Stimulated activated CD4-positive, alpha-beta T cell treated with anti-CD3 and anti-CD28 coated beads, Interleukin-2, amount 100 ng/mL, for 4 hours (primary cell): ENCODE data around the gene EIF2B2.

Experiments
- DNase-seq: peaks from one replicate; pipeline ENCODE4 v3.0.0-alpha.2; 2020; ENCODE audit warnings: low read depth

EIF2B2 gene

GRCh38 chr14:74974364-74975058 is 28.2 kb upstream of the EIF2B2 start:
- DNase-seq = no peak

- DNase-seq = no peak
These were observed 27.5 kb upstream of the EIF2B2 start for GRCh38 chr14:74975059-74975810.

GRCh38 chr14:74976264-74977113 is 26.2 kb upstream of the EIF2B2 start:
- DNase-seq = no peak

GRCh38 chr14:74977164-74977900 is 25.4 kb upstream of the EIF2B2 start:
- no peak for DNase-seq

- DNase-seq = no peak
These were observed 24.8 kb upstream of the EIF2B2 start for GRCh38 chr14:74977901-74978385.

GRCh38 chr14:74978416-74978947 is 24.2 kb upstream of the EIF2B2 start:
- no peak for DNase-seq

GRCh38 chr14:74979029-74979428 is 23.7 kb upstream of the EIF2B2 start:
- no peak for DNase-seq

GRCh38 chr14:74979442-74980397 is 23.0 kb upstream of the EIF2B2 start:
- DNase-seq = no peak

- no peak for DNase-seq
These were observed 22.4 kb upstream of the EIF2B2 start for GRCh38 chr14:74980398-74980730.

- DNase-seq = no peak
These were observed 21.8 kb upstream of the EIF2B2 start for GRCh38 chr14:74980731-74981461.

- DNase-seq = no peak
These were observed 21.3 kb upstream of the EIF2B2 start for GRCh38 chr14:74981462-74981782.

GRCh38 chr14:74981833-74982232 is 20.9 kb upstream of the EIF2B2 start:
- DNase-seq = no peak

GRCh38 chr14:74982661-74983060 is 20.1 kb upstream of the EIF2B2 start:
- DNase-seq = no peak

- DNase-seq = no peak
These were observed 19.4 kb upstream of the EIF2B2 start for GRCh38 chr14:74983343-74983742.

- DNase-seq = no peak
These were observed 18.3 kb upstream of the EIF2B2 start for GRCh38 chr14:74984236-74985027.

- no peak for DNase-seq
These were observed 17.8 kb upstream of the EIF2B2 start for GRCh38 chr14:74985028-74985310.

GRCh38 chr14:74985806-74986205 is 16.9 kb upstream of the EIF2B2 start:
- DNase-seq = no peak

GRCh38 chr14:74988131-74988530 is 14.6 kb upstream of the EIF2B2 start:
- DNase-seq = no peak

- no peak for DNase-seq
These were observed 13.7 kb upstream of the EIF2B2 start for GRCh38 chr14:74988993-74989392.
